Measurements from ENCODE around the gene CAMTA1. TPM values are rescaled to one million over a fixed set of nuclear protein-coding genes. Genes with fewer than 3 reads are reported as not detected.

The CAMTA1 gene
- 63.7 to 75.6 TPM (median 69.4 TPM) in 5 replicates for total RNA-seq (2022; extraction: Qiagen RNA extraction; ENCODE audit: low read depth)

GRCh38 chr1:6785318-6785727 lies at the start of gene CAMTA1:
CAMTA1 (plus strand) TSS chr1:6785454; CDS start chr1:6785531, 77 bp downstream.

GRCh38 chr1:7770997-7771822 lies 986.0 kb downstream of the CAMTA1 start, which contains the start of gene VAMP3:
VAMP3 (plus strand) TSS chr1:7771296; CDS start chr1:7771384, 88 bp downstream.

GRCh38 chr1:7783826-7784491 lies 998.7 kb downstream of the CAMTA1 start, which contains the start of gene PER3:
PER3 (plus strand) TSS chr1:7784291; CDS start chr1:7784878, 587 bp downstream.

Other genes starting within 250 kb of the CAMTA1 start
- gene NOL9, start 230.9 kb upstream of the CAMTA1 start, total RNA-seq (2022; extraction: Qiagen RNA extraction; ENCODE audit: low read depth), result 3.8 to 6.0 TPM (median 5.4 TPM) in 5 replicates
- not detected in 5 replicates for gene TAS1R1, start 230.1 kb upstream of the CAMTA1 start, total RNA-seq (2022; extraction: Qiagen RNA extraction; ENCODE audit: low read depth)
- gene ZBTB48, start 205.5 kb upstream of the CAMTA1 start, total RNA-seq (2022; extraction: Qiagen RNA extraction; ENCODE audit: low read depth), result 12.2 to 16.4 TPM (median 13.7 TPM) in 5 replicates
- gene KLHL21, start 182.6 kb upstream of the CAMTA1 start, total RNA-seq (2022; extraction: Qiagen RNA extraction; ENCODE audit: low read depth), result 25.1 to 37.1 TPM (median 27.9 TPM) in 5 replicates
- gene PHF13, start 171.7 kb upstream of the CAMTA1 start, total RNA-seq (2022; extraction: Qiagen RNA extraction; ENCODE audit: low read depth), result 8.4 to 11.6 TPM (median 10.4 TPM) in 5 replicates
- 14.5 to 19.5 TPM (median 19.1 TPM) in 5 replicates for gene THAP3, start 160.6 kb upstream of the CAMTA1 start, total RNA-seq (2022; extraction: Qiagen RNA extraction; ENCODE audit: low read depth)
- 34.9 to 38.2 TPM (median 36.8 TPM) in 5 replicates for gene DNAJC11, start 83.6 kb upstream of the CAMTA1 start, total RNA-seq (2022; extraction: Qiagen RNA extraction; ENCODE audit: low read depth)